HEK293 (cell line): ENCODE measurements around the gene C13orf46.

Experiments used
- CTCF ChIA-PET: fragments of 350-600 bp; formaldehyde crosslinking; extraction: SDS; loops from one replicate; lab custom pipeline; 2021; ENCODE audit warnings: antibody characterized with exemption; lab: Yijun Ruan, JAX
- POLR2A ChIA-PET: fragments of 300-600 bp; formaldehyde crosslinking; extraction: SDS; loops from one replicate; lab custom pipeline; 2020; ENCODE audit warnings: antibody characterized with exemption, inconsistent platforms; lab: Yijun Ruan, JAX
- H3K27ac ChIP-seq: fragments of 200-500 bp; sonication (Bioruptor generic); 2 replicates; pipeline ENCODE4 v1.5.1; 2014; ENCODE audit warnings: low read depth, low read length, control low read depth, inconsistent platforms; ENCODE audit errors: extremely low read depth
- H3K36me3 ChIP-seq, 2 experiments: fragments of 200-500 bp in 1 of 2; sonication (Bioruptor generic) in 1 of 2; 1 replicate in 1 of 2; 2 replicates in 1 of 2; pipeline ENCODE4 v1.5.1; 2014 to 2017; ENCODE audit warnings: inconsistent platforms in 2 of 2, low read length in 2 of 2; ENCODE audit not compliant: control insufficient read depth in 2 of 2, insufficient read depth in 1 of 2
- H3K4me1 ChIP-seq: fragments of 200-500 bp; sonication (Bioruptor generic); 2 replicates; pipeline ENCODE4 v1.5.1; 2014; ENCODE audit warnings: mild to moderate bottlenecking, low read length, inconsistent platforms; ENCODE audit not compliant: control insufficient read depth, insufficient read depth
- H3K4me3 ChIP-seq: 2 replicates; pipeline ENCODE4 v1.5.1; 2011; ENCODE audit warnings: low read depth, mild to moderate bottlenecking, control low read depth, low read length, moderate library complexity
- H3K9me3 ChIP-seq: fragments of 200-500 bp; sonication (Bioruptor generic); 2 replicates; pipeline ENCODE4 v1.5.1; 2014; ENCODE audit warnings: low read depth, low read length, inconsistent platforms; ENCODE audit not compliant: control insufficient read depth, insufficient read depth
- GLI4 ChIP-seq: fragments of 450-650 bp; formaldehyde crosslinking; IDR thresholded peaks from 2 replicates; pipeline ENCODE4 v1.5.1; 2016; ENCODE audit warnings: missing biosample characterization, missing genetic modification characterization
- HOXA7 ChIP-seq: sonication (generic); formaldehyde crosslinking; IDR thresholded peaks from 2 replicates; pipeline ENCODE4 v1.8.1; 2022; ENCODE audit warnings: missing genetic modification reagents, borderline replicate concordance
- SP7 ChIP-seq: fragments of 450-650 bp; formaldehyde crosslinking; IDR thresholded peaks from 2 replicates; pipeline ENCODE4 v1.5.1; 2016; ENCODE audit warnings: missing biosample characterization, missing genetic modification characterization
- ZBTB17 ChIP-seq: fragments of 450-650 bp; formaldehyde crosslinking; IDR thresholded peaks from 2 replicates; pipeline ENCODE4 v1.5.1; 2016; ENCODE audit warnings: missing biosample characterization, missing genetic modification characterization
- ZBTB7A ChIP-seq: fragments of 450-650 bp; formaldehyde crosslinking; IDR thresholded peaks from 2 replicates; pipeline ENCODE4 v1.5.1; 2016; ENCODE audit warnings: low read depth, missing biosample characterization, missing genetic modification characterization
- ZEB2 ChIP-seq: fragments of 450-650 bp; formaldehyde crosslinking; IDR thresholded peaks from 2 replicates; pipeline ENCODE4 v1.5.1; 2016; ENCODE audit warnings: missing biosample characterization, missing genetic modification characterization
- ZNF133 ChIP-seq: fragments of 450-650 bp; formaldehyde crosslinking; IDR thresholded peaks from 2 replicates; pipeline ENCODE4 v1.5.1; 2016; ENCODE audit warnings: missing biosample characterization, missing genetic modification characterization
- ZNF169 ChIP-seq: fragments of 450-650 bp; formaldehyde crosslinking; IDR thresholded peaks from 2 replicates; pipeline ENCODE4 v1.5.1; 2016; ENCODE audit warnings: missing biosample characterization, missing genetic modification characterization
- ZNF223 ChIP-seq: fragments of 450-650 bp; formaldehyde crosslinking; IDR thresholded peaks from 2 replicates; pipeline ENCODE4 v1.5.1; 2016; ENCODE audit warnings: missing biosample characterization, missing genetic modification characterization
- ZNF354C ChIP-seq: fragments of 450-650 bp; formaldehyde crosslinking; IDR thresholded peaks from 2 replicates; pipeline ENCODE4 v1.5.1; 2016; ENCODE audit warnings: missing biosample characterization, missing genetic modification characterization, low read depth, borderline replicate concordance
- ZNF404 ChIP-seq: fragments of 450-650 bp; formaldehyde crosslinking; IDR thresholded peaks from 2 replicates; pipeline ENCODE4 v1.5.1; 2017; ENCODE audit warnings: missing biosample characterization, missing genetic modification characterization
- ZNF48 ChIP-seq: fragments of 450-650 bp; formaldehyde crosslinking; IDR thresholded peaks from 2 replicates; pipeline ENCODE4 v1.5.1; 2016; ENCODE audit warnings: missing biosample characterization, missing genetic modification characterization
- ZNF660 ChIP-seq: fragments of 450-650 bp; IDR thresholded peaks from 2 replicates; pipeline ENCODE4 v1.5.1; 2018; ENCODE audit warnings: missing biosample characterization, mild to moderate bottlenecking, missing genetic modification characterization
- ZNF768 ChIP-seq: fragments of 450-650 bp; formaldehyde crosslinking; IDR thresholded peaks from 2 replicates; pipeline ENCODE4 v1.5.1; 2018; ENCODE audit warnings: missing biosample characterization, mild to moderate bottlenecking, missing genetic modification characterization
- ZNF776 ChIP-seq: fragments of 450-650 bp; formaldehyde crosslinking; IDR thresholded peaks from 2 replicates; pipeline ENCODE4 v1.5.0; 2017; ENCODE audit warnings: missing biosample characterization, missing genetic modification characterization, borderline replicate concordance
- ZNF791 ChIP-seq: fragments of 450-650 bp; formaldehyde crosslinking; IDR thresholded peaks from 2 replicates; pipeline ENCODE4 v1.5.1; 2016; ENCODE audit warnings: missing biosample characterization, missing genetic modification characterization
- TF ChIP-seq, protein P1 (sequence below): fragments of 450-650 bp; formaldehyde crosslinking; IDR thresholded peaks from 2 replicates; pipeline ENCODE4 v1.5.1; 2016; ENCODE audit warnings: missing biosample characterization, missing genetic modification characterization
- TF ChIP-seq, protein P2 (sequence below): fragments of 450-650 bp; formaldehyde crosslinking; IDR thresholded peaks from 2 replicates; pipeline ENCODE4 v1.5.1; 2017; ENCODE audit warnings: missing biosample characterization, missing genetic modification characterization
- TF ChIP-seq, protein P3 (sequence below): fragments of 450-650 bp; formaldehyde crosslinking; IDR thresholded peaks from 2 replicates; pipeline ENCODE4 v1.5.1; 2016; ENCODE audit warnings: missing biosample characterization, missing genetic modification characterization
- TF ChIP-seq, protein P4 (sequence below): fragments of 450-650 bp; formaldehyde crosslinking; IDR thresholded peaks from 2 replicates; pipeline ENCODE4 v1.5.1; 2016; ENCODE audit warnings: missing biosample characterization, missing genetic modification characterization, borderline replicate concordance

Gene C13orf46

DNA sequence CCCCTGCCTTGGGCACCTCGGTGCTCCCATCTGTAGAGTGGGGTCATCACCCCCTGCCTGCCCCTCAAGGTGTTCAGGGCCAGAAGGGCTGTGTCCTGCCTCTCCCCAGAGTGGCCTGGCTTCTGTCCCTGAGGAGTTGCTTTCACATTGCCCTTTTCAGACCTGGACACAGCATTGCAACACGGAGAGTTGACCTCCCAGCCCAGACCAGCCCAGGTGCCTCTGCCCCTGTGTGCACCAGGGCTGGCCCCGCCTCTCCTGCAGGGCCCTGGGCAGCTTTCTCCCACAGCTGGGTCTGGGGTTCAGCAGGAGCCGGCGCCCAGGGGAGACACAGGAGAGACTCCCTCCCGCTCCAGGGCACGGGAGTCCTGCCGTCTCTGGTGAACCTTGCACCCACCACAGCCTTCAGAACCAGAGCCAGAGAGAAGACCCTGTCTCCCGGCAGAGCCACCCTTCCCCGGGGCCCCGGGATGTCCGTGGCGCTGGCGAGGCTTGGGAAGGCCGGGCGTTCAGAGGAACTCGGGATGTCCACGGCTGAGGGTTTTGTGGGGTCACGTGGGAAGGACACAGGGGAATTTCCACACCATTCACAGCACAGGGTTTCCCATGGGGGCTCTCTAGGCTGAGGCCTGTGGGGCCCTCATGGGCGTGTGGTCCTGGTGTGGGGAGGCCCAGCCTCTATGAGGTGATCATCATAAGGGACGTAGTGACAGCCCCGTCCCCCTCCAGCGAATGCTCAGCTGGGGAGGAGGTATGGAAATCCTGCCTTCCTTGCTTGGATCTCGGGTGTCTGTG lies 23.2 kb downstream of the C13orf46 start:
- TF ChIP-seq SP7, result no peak
- no peak for TF ChIP-seq ZNF768
- no peak for TF ChIP-seq ZNF48
- TF ChIP-seq ZNF660 (tag by site-specific recombination), result no peak
- no peak for TF ChIP-seq ZBTB7A (tag by site-specific recombination)
- TF ChIP-seq HOXA7 (CRISPR knock-in tag), result no peak
- TF ChIP-seq ZNF791 (tag by site-specific recombination), result no peak
- TF ChIP-seq, protein P1, sequence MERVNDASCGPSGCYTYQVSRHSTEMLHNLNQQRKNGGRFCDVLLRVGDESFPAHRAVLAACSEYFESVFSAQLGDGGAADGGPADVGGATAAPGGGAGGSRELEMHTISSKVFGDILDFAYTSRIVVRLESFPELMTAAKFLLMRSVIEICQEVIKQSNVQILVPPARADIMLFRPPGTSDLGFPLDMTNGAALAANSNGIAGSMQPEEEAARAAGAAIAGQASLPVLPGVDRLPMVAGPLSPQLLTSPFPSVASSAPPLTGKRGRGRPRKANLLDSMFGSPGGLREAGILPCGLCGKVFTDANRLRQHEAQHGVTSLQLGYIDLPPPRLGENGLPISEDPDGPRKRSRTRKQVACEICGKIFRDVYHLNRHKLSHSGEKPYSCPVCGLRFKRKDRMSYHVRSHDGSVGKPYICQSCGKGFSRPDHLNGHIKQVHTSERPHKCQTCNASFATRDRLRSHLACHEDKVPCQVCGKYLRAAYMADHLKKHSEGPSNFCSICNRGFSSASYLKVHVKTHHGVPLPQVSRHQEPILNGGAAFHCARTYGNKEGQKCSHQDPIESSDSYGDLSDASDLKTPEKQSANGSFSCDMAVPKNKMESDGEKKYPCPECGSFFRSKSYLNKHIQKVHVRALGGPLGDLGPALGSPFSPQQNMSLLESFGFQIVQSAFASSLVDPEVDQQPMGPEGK, result no peak
- TF ChIP-seq ZNF354C (tag by site-specific recombination), result no peak
- TF ChIP-seq ZNF404, result no peak
- TF ChIP-seq, protein P2, sequence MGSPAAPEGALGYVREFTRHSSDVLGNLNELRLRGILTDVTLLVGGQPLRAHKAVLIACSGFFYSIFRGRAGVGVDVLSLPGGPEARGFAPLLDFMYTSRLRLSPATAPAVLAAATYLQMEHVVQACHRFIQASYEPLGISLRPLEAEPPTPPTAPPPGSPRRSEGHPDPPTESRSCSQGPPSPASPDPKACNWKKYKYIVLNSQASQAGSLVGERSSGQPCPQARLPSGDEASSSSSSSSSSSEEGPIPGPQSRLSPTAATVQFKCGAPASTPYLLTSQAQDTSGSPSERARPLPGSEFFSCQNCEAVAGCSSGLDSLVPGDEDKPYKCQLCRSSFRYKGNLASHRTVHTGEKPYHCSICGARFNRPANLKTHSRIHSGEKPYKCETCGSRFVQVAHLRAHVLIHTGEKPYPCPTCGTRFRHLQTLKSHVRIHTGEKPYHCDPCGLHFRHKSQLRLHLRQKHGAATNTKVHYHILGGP, result no peak
- TF ChIP-seq, protein P3, sequence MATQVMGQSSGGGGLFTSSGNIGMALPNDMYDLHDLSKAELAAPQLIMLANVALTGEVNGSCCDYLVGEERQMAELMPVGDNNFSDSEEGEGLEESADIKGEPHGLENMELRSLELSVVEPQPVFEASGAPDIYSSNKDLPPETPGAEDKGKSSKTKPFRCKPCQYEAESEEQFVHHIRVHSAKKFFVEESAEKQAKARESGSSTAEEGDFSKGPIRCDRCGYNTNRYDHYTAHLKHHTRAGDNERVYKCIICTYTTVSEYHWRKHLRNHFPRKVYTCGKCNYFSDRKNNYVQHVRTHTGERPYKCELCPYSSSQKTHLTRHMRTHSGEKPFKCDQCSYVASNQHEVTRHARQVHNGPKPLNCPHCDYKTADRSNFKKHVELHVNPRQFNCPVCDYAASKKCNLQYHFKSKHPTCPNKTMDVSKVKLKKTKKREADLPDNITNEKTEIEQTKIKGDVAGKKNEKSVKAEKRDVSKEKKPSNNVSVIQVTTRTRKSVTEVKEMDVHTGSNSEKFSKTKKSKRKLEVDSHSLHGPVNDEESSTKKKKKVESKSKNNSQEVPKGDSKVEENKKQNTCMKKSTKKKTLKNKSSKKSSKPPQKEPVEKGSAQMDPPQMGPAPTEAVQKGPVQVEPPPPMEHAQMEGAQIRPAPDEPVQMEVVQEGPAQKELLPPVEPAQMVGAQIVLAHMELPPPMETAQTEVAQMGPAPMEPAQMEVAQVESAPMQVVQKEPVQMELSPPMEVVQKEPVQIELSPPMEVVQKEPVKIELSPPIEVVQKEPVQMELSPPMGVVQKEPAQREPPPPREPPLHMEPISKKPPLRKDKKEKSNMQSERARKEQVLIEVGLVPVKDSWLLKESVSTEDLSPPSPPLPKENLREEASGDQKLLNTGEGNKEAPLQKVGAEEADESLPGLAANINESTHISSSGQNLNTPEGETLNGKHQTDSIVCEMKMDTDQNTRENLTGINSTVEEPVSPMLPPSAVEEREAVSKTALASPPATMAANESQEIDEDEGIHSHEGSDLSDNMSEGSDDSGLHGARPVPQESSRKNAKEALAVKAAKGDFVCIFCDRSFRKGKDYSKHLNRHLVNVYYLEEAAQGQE (tag by site-specific recombination), result no peak
- TF ChIP-seq ZNF776, result no peak
- TF ChIP-seq, protein P4, sequence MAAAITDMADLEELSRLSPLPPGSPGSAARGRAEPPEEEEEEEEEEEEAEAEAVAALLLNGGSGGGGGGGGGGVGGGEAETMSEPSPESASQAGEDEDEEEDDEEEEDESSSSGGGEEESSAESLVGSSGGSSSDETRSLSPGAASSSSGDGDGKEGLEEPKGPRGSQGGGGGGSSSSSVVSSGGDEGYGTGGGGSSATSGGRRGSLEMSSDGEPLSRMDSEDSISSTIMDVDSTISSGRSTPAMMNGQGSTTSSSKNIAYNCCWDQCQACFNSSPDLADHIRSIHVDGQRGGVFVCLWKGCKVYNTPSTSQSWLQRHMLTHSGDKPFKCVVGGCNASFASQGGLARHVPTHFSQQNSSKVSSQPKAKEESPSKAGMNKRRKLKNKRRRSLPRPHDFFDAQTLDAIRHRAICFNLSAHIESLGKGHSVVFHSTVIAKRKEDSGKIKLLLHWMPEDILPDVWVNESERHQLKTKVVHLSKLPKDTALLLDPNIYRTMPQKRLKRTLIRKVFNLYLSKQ (tag by site-specific recombination), result no peak
- no peaks in the 10 kb centered on the region for H3K36me3 ChIP-seq
- H3K27ac ChIP-seq, result no peak overlapping the region
- no peaks in the 10 kb centered on the region for H3K4me1 ChIP-seq
- no peaks in the 10 kb centered on the region for H3K9me3 ChIP-seq
- H3K4me3 ChIP-seq, result no peak overlapping the region
- ChIA-PET CTCF (interaction anchor here (0.6 kb wide), 1 partner anchor 220 kb away, joined by 4 read pairs; no protein-coding TSS in a partner anchor), POLR2A (no interaction called here)

DNA sequence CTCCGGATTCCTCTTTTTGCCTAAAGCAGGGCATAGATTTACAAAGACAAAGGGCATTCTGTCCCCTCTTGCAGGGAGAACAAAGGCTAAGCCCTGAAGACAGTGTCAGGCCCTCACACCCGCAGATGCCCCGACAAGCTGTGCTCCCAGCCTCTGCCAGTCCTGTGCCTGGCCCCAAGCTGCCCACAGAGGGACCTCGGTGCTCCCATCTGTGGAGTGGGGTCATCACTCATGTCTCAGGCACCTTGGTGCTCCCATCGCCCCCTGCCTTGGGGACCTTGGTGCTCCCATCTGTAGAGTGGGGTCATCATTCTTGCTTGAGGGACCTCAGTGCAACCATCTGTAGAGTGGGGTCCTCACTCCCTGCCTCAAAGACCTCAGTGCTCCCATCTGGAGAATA lies 24.3 kb downstream of the C13orf46 start:
- no peaks in the 10 kb centered on the region for H3K36me3 ChIP-seq
- TF ChIP-seq ZNF169, result no peak
- no peak for TF ChIP-seq ZBTB17
- TF ChIP-seq ZNF133 (tag by site-specific recombination), result no peak
- no peak for TF ChIP-seq GLI4
- TF ChIP-seq ZNF223, result no peak
- no peak for TF ChIP-seq ZEB2 (tag by site-specific recombination)
- TF ChIP-seq SP7, result no peak
- TF ChIP-seq, all 188 proteins: peak for 0
- H3K4me1 ChIP-seq, result no peaks in the 10 kb centered on the region
- ChIA-PET CTCF (no interaction called here), POLR2A (no interaction called here)
- no peaks in the 10 kb centered on the region for H3K9me3 ChIP-seq
- H3K4me3 ChIP-seq, result no peak overlapping the region
- no peak overlapping the region for H3K27ac ChIP-seq
